Vagina (tissue), 2 donors: ENCODE data around the gene MEG3.

Experiments used
- CTCF ChIP-seq, 3 experiments: fragments of 450-650 bp in 2 of 3; fragments of 200-600 bp in 1 of 3; sonication (generic) in 1 of 3; IDR thresholded peaks; one replicate each; pipeline ENCODE4 v1.5.1; 2017 to 2019; ENCODE audit warnings: antibody characterized with exemption in 3 of 3, mild to moderate bottlenecking in 2 of 3, moderate library complexity in 2 of 3
- POLR2AphosphoS5 ChIP-seq, 2 donors: sonication (generic); formaldehyde crosslinking; IDR thresholded peaks; one replicate each; pipeline ENCODE4 v1.9.0; 2017; ENCODE audit warnings: antibody characterized with exemption in 2 of 2, mild to moderate bottlenecking in 2 of 2, low read depth in 1 of 2; ENCODE audit not compliant: insufficient read depth in 1 of 2

GRCh38 chr14:100895411-100895810 is 69.5 kb downstream of the MEG3 start:
- TF ChIP-seq POLR2AphosphoS5 (IDR thresholded peaks at IDR 0.05; ENCODE audit: insufficient read depth in 1 of 2, low read depth in 1 of 2) (no peak), CTCF (IDR thresholded peaks at IDR 0.05) (no peak)
